Calu3 (cell line): Measurements from ENCODE around the gene TMEM100. TPM values are rescaled to one million over a fixed set of nuclear protein-coding genes. Genes with fewer than 3 reads are reported as not detected.
A peak's percentile ranks its signal among the peaks of the same experiment; 100 is the strongest.

Experiments
- BruUV-seq: library from RNA; stranded (reverse); fragments of 400-500 nt; replicated peaks from 2 replicates; lab custom pipeline; 2021; lab: Mats Ljungman, UMichigan
- CTCF ChIA-PET: fragments of 300-600 bp; sonication (Branson Sonifier 250); formaldehyde crosslinking; loops from one replicate; lab custom pipeline; 2022; ENCODE audit warnings: antibody characterized with exemption; lab: Charles Lee
- DNase-seq: peaks from one replicate; pipeline ENCODE4 v3.0.0; 2022
- H3K27ac Mint-ChIP-seq: one replicate; pipeline ENCODE4 v1.8.0; 2022; ENCODE audit warnings: mixed read lengths; ENCODE audit not compliant: unreplicated experiment
- H3K27me3 Mint-ChIP-seq: one replicate; pipeline ENCODE4 v1.8.0; 2022; ENCODE audit warnings: mixed read lengths; ENCODE audit not compliant: unreplicated experiment
- H3K36me3 Mint-ChIP-seq: one replicate; pipeline ENCODE4 v1.8.0; 2022; ENCODE audit warnings: mild to moderate bottlenecking, moderate library complexity, mixed read lengths; ENCODE audit not compliant: insufficient read depth, unreplicated experiment
- H3K4me1 Mint-ChIP-seq: one replicate; pipeline ENCODE4 v1.8.0; 2022; ENCODE audit warnings: mild to moderate bottlenecking, low read depth, mixed read lengths; ENCODE audit not compliant: unreplicated experiment
- H3K4me3 Mint-ChIP-seq: one replicate; pipeline ENCODE4 v1.8.0; 2022; ENCODE audit warnings: mild to moderate bottlenecking, low read depth, moderate library complexity, mixed read lengths; ENCODE audit not compliant: unreplicated experiment
- H3K9me3 Mint-ChIP-seq: one replicate; pipeline ENCODE4 v1.8.0; 2022; ENCODE audit warnings: low read depth, mixed read lengths; ENCODE audit not compliant: unreplicated experiment
- intact Hi-C: fragments of 100-400 bp; cut with micrococcal nuclease; formaldehyde crosslinking; loops from one replicate; pipeline ENCODE4 v1.10.0; 2022; ENCODE audit not compliant: unreplicated experiment
- total RNA-seq: library from RNA; stranded (reverse); gene quantifications from 2 replicates; pipeline ENCODE4 v1.2.3, GENCODE V29; 2022
- TF ChIP-seq, protein P1 (sequence below): fragments of 200-600 bp; IDR thresholded peaks from one replicate; pipeline ENCODE4 v1.8.0; 2022; ENCODE audit warnings: antibody characterized with exemption; ENCODE audit not compliant: unreplicated experiment

The TMEM100 gene
- total RNA-seq, 1 experiment from 2014 or later, result not detected

DNA sequence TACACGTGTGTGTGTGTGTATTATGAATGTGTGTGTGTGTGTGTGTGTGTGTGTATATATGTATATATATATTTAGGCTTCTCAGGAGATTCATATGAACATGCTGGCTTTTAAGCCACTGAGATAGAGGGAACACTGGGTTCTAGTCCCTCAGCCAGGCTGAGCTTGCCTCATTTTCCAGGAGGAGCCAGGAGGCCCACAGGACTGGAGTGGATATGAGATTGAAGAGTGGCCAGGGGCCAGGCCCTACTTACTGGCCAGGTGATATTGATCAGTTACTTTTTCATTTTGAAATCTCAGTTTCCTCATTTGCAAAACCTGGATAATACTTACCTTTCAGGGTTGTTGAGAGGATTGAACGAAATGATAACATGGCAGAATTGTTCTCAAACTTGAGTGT, 34.0 kb upstream of the TMEM100 start:
- Mint-ChIP-seq H3K9me3 (no peaks in the 10 kb centered on the region), H3K4me3 (no peak overlapping the region), H3K27me3 (no peaks in the 10 kb centered on the region), H3K36me3 (peaks cover 7% of the 10 kb centered on the region), H3K27ac (no peak overlapping the region), H3K4me1 (peaks cover 11% of the 10 kb centered on the region)
- CTCF ChIA-PET, result no interaction called here
- no peak for DNase-seq
- TF ChIP-seq, protein P1, sequence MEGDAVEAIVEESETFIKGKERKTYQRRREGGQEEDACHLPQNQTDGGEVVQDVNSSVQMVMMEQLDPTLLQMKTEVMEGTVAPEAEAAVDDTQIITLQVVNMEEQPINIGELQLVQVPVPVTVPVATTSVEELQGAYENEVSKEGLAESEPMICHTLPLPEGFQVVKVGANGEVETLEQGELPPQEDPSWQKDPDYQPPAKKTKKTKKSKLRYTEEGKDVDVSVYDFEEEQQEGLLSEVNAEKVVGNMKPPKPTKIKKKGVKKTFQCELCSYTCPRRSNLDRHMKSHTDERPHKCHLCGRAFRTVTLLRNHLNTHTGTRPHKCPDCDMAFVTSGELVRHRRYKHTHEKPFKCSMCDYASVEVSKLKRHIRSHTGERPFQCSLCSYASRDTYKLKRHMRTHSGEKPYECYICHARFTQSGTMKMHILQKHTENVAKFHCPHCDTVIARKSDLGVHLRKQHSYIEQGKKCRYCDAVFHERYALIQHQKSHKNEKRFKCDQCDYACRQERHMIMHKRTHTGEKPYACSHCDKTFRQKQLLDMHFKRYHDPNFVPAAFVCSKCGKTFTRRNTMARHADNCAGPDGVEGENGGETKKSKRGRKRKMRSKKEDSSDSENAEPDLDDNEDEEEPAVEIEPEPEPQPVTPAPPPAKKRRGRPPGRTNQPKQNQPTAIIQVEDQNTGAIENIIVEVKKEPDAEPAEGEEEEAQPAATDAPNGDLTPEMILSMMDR, result no peak
- intact Hi-C loops, result no loop called here
- BruUV-seq, result no TSS peak

DNA sequence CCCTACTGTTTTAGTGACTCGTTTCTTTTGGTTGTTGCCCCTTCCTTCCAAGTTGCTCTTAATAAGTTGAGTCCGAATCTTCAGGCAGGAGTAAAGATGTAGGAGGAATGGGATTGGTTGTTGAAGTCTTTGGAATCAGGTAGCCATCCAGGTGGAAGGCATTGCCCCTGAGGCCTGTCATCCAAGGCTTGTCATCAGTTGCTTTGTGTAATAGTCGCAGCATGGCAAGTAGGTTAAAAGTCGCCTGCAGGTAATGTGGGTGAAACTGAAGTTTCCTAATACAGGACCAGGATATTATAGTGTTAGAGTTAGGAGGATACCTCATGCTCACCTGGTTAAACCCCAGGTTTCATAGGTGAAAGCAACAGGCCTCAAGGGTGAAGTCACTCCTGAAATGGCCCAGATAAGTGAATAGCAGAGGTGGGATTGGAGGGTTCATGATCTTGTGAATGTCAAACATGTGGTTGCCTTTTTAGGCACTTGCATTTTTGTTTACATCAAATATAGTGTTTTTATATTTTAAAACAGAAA, 29.1 kb upstream of the TMEM100 start:
- peaks cover 14% of the 10 kb centered on the region for H3K4me1 Mint-ChIP-seq
- no peaks in the 10 kb centered on the region for H3K27me3 Mint-ChIP-seq
- peak overlapping the region; percentile 74 for H3K4me3 Mint-ChIP-seq
- no peaks in the 10 kb centered on the region for H3K9me3 Mint-ChIP-seq
- CTCF ChIA-PET, result no interaction called here
- intact Hi-C loops, result no loop called here
- DNase-seq, result no peak
- H3K27ac Mint-ChIP-seq, result peak overlapping the region; percentile 47
- TF ChIP-seq, protein P1, result no peak
- BruUV-seq, result no TSS peak
- peaks cover 20% of the 10 kb centered on the region for H3K36me3 Mint-ChIP-seq

DNA sequence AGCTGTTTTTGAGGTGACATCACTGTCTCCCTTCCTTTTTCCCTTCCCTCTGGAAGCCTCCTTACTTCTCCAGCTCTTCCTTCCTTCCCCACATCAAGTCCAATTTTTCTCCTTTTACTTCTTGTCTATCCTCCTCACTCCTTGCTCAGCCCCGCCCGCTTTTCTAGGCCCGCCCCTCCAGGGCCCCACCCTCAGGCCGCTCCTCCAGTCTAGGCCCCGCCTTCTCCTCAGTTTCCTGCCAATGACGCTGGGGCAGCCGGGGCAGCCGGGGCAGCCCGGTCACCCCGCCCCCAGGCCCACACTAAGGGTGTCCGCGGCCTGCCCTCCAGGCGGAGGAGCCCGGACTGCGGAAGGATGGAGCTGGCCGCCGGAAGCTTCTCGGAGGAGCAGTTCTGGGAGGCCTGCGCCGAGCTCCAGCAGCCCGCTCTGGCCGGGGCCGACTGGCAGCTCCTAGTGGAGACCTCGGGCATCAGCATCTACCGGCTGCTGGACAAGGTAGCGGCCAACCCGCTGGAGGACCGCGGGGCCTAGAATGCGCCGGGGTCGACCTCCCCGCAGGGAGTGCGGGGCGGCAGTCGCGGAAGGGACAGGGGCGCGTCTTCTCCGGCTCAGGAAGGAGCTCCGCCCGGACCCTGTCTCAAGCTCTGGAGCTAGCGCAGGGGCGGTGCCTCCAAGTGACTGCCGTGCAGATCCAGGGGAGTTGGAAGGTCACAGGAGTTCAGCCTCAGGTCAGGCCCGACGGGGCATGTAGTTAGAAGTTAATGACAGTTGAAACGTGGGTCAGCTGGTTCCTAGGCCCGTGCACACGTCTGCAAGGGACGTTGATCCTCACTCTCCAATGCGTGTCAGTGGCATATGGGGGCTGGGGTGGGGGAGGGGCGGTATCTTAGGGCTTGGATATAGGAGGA, 28.3 kb upstream of the TMEM100 start, which contains the start of gene PCTP:
PCTP (plus strand) TSS at position 302 of the 908 bp plus-strand sequence; CDS start at position 355, 53 bp downstream.
- peak within 1 kb of the TSS; percentile 47 for H3K27ac Mint-ChIP-seq
- peak; percentile 94 for DNase-seq
- H3K36me3 Mint-ChIP-seq, result peaks cover 20% of the 10 kb centered on the region
- H3K4me3 Mint-ChIP-seq, result peak within 1 kb of the TSS; percentile 74
- no peaks in the 10 kb centered on the region for H3K9me3 Mint-ChIP-seq
- TF ChIP-seq, protein P1, result no peak
- BruUV-seq, result no TSS peak
- H3K4me1 Mint-ChIP-seq, result peaks cover 22% of the 10 kb centered on the region
- intact Hi-C loops, result no loop called here
- CTCF ChIA-PET, result interaction anchor here (0.6 to 1.2 kb wide), 7 partner anchors 8 to 318 kb away, joined by 3 to 4 read pairs (median 3); no protein-coding TSS in a partner anchor
- H3K27me3 Mint-ChIP-seq, result no peaks in the 10 kb centered on the region

DNA sequence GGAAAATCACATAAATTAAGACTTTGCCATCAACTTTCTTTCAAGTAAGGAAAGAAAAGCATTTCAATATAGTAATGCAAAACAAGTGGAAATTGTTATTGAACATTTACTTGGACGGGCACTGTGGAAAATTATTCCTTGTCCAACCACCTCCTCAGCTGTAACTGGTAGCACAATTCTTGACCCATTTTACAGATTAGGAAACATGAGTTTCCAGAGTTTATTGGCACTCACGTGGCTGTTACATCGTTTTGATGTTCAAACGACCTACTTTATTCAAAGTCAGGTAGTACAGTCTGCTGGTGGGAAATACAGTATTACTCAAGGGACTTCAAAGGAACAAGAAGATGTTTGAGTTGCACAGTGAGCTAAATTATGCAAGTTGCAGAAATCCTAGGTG, 27.3 kb upstream of the TMEM100 start:
- Mint-ChIP-seq H3K27ac (no peak overlapping the region), H3K9me3 (no peaks in the 10 kb centered on the region), H3K4me1 (peaks cover 32% of the 10 kb centered on the region), H3K4me3 (no peak overlapping the region), H3K36me3 (peaks cover 20% of the 10 kb centered on the region), H3K27me3 (no peaks in the 10 kb centered on the region)
- no peak for DNase-seq
- CTCF ChIA-PET, result interaction anchor here (0.6 to 1.1 kb wide), 2 partner anchors 308 to 317 kb away, joined by 3 to 4 read pairs; no protein-coding TSS in a partner anchor
- intact Hi-C loops, result no loop called here
- BruUV-seq, result no TSS peak
- TF ChIP-seq, protein P1, result no peak
